ENCODE results near the gene DAAM2.

DNA sequence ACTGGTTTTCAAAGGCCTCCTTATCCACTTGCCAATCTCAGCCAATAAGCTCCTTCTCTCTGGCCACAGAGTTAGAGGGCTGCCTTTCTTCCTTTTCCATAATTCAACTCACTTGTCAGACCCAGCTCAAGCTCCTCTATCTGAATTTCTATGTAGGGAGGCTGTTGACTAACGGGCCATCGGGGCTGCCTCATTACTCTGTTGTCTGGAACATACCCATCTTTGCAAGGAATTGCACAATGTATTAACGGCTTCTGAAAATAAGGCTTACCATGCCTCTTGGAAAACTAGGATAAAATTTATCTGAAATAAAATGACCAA lies 38.5 kb upstream of the DAAM2 start:
- TF ChIP-seq, protein P1, sequence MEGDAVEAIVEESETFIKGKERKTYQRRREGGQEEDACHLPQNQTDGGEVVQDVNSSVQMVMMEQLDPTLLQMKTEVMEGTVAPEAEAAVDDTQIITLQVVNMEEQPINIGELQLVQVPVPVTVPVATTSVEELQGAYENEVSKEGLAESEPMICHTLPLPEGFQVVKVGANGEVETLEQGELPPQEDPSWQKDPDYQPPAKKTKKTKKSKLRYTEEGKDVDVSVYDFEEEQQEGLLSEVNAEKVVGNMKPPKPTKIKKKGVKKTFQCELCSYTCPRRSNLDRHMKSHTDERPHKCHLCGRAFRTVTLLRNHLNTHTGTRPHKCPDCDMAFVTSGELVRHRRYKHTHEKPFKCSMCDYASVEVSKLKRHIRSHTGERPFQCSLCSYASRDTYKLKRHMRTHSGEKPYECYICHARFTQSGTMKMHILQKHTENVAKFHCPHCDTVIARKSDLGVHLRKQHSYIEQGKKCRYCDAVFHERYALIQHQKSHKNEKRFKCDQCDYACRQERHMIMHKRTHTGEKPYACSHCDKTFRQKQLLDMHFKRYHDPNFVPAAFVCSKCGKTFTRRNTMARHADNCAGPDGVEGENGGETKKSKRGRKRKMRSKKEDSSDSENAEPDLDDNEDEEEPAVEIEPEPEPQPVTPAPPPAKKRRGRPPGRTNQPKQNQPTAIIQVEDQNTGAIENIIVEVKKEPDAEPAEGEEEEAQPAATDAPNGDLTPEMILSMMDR (conservative IDR thresholded peaks at IDR 0.05; ENCODE audit: low read length): no peak
- no peak for TF ChIP-seq EZH2phosphoT487 (IDR thresholded peaks at IDR 0.05; ENCODE audit: borderline replicate concordance, low read depth, low read length)

Data from OCI-LY7 (cell line).